Chondrocyte (in vitro differentiated cells): ENCODE measurements around the gene CLEC16A. TPM values are rescaled to one million over a fixed set of nuclear protein-coding genes. Genes with fewer than 3 reads are reported as not detected.

ENCODE experiments used
- DNase-seq: peaks from one replicate; pipeline ENCODE4 v3.0.0; 2021; ENCODE audit warnings: mixed read lengths, low spot score
- H3K27ac Mint-ChIP-seq: one replicate; pipeline ENCODE4 v1.8.0; 2021; ENCODE audit warnings: mild to moderate bottlenecking, moderate library complexity, mixed read lengths; ENCODE audit not compliant: unreplicated experiment
- H3K27me3 Mint-ChIP-seq: 2 replicates; pipeline ENCODE4 v1.8.0; 2021; ENCODE audit warnings: low read depth, mixed read lengths
- H3K36me3 Mint-ChIP-seq: 2 replicates; pipeline ENCODE4 v1.8.0; 2021; ENCODE audit warnings: low read depth, mixed read lengths
- H3K4me1 Mint-ChIP-seq: 2 replicates; pipeline ENCODE4 v1.8.0; 2021; ENCODE audit warnings: low read depth, mild to moderate bottlenecking, mixed read lengths
- H3K4me3 Mint-ChIP-seq: one replicate; pipeline ENCODE4 v1.8.0; 2021; ENCODE audit warnings: mild to moderate bottlenecking, moderate library complexity, mixed read lengths; ENCODE audit not compliant: unreplicated experiment
- H3K9me3 Mint-ChIP-seq: 2 replicates; pipeline ENCODE4 v1.8.0; 2021; ENCODE audit warnings: low read depth, mixed read lengths
- CTCF ChIP-seq: fragments of 200-600 bp; sonication (generic); IDR thresholded peaks from 2 replicates; pipeline ENCODE4 v1.5.0; 2021; ENCODE audit warnings: antibody characterized with exemption, mild to moderate bottlenecking, moderate library complexity
- total RNA-seq: library from RNA; stranded (reverse); gene quantifications from 3 replicates; pipeline ENCODE4 v1.2.1, GENCODE V29; 2021

Gene CLEC16A
- total RNA-seq, 1 donor from 2014 or later: 17.9 TPM

GRCh38 chr16:11138769-11139325 is 194.5 kb downstream of the CLEC16A start:
- Mint-ChIP-seq H3K4me3 (no peak overlapping the region), H3K9me3 (no peaks in the 10 kb centered on the region), H3K4me1 (peaks cover 67% of the 10 kb centered on the region), H3K36me3 (no peaks in the 10 kb centered on the region), H3K27ac (peak overlapping the region; percentile 74), H3K27me3 (no peaks in the 10 kb centered on the region)
- peak; percentile 37 for DNase-seq
- TF ChIP-seq CTCF: no peak

DNA sequence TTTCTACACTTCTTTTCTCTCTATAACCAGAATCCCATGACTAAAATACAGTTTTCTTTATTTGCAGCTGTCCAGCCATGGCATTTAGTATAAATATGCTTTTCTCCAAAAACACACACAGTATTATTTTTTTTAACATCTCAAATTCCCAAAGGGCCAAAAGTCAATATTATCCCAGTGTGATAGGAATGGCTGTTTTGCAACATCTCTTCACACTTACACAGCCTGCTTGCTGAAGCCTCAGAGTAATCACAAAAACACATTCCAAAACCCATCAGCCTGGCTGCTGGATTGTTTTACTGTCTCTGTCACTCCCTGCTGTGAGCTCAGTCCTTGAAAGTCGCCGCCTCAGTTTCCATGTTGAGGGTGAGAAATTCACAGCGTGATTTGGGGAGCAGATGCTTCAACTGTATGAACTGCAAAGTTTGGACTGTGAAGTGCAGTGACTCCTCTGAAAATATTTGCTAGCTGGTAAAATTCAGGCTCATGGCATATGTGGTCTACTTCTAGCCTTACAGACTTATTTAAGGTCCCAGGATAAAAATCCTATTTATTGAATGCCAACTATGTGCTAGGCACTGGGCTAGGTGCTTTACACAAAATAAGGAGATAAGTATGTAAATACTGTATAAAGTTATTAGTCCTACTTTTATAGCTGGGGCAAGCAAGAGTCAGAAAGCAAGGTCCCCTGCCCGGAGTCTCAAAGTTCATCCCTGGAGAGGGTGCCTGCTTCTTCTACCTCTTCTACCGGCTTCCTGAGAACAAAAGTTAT is 195.1 kb downstream of the CLEC16A start:
- peak; percentile 7 for DNase-seq
- Mint-ChIP-seq H3K27me3 (no peaks in the 10 kb centered on the region), H3K4me3 (no peak overlapping the region), H3K9me3 (no peaks in the 10 kb centered on the region), H3K36me3 (peaks cover 2% of the 10 kb centered on the region), H3K27ac (peak overlapping the region; percentile 76), H3K4me1 (peaks cover 60% of the 10 kb centered on the region)
- TF ChIP-seq CTCF: no peak

DNA sequence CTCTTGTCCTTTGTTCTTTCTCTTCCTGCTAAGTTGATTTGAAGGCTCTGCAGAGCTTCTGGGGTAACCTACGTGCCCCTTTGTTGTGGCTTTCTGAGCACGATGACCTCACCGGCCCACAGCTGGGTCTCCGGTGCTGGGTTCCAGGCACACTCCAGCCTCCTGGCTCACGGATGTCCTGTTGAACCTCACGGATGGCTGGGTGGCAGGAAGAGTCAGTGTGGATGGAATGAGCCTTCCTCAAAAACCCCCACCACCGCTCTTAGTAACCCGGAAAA is 195.7 kb downstream of the CLEC16A start:
- TF ChIP-seq CTCF: no peak
- no peak overlapping the region for H3K4me3 Mint-ChIP-seq
- no peaks in the 10 kb centered on the region for H3K27me3 Mint-ChIP-seq
- H3K36me3 Mint-ChIP-seq: peaks cover 2% of the 10 kb centered on the region
- H3K27ac Mint-ChIP-seq: peak overlapping the region; percentile 76
- H3K4me1 Mint-ChIP-seq: peaks cover 55% of the 10 kb centered on the region
- no peaks in the 10 kb centered on the region for H3K9me3 Mint-ChIP-seq
- DNase-seq: peak; percentile 47

GRCh38 chr16:11140466-11140865 is 196.1 kb downstream of the CLEC16A start:
- Mint-ChIP-seq H3K27ac (no peak overlapping the region), H3K4me3 (no peak overlapping the region), H3K36me3 (peaks cover 2% of the 10 kb centered on the region), H3K27me3 (no peaks in the 10 kb centered on the region), H3K9me3 (no peaks in the 10 kb centered on the region), H3K4me1 (peaks cover 50% of the 10 kb centered on the region)
- no peak for TF ChIP-seq CTCF
- DNase-seq: peak; percentile 57

DNA sequence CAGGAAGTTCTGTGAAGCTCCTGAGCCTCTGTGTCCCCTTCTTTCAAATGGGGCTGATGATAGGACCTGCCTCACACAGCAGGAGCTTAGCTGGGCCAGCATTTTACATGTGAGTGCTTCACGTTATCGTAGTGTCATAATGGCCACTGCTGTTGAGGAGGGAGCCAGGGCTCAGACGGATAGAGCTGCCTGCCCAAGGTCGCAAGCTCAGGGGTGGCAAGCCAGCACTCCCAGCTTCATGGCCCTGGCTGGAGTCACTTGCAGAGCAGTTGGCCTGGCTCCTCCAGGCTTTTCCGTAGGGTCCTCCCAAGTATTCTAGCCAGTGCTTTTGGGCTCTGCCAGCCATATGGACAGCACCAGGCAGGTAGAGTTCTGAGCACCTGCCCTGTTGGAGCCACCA is 196.5 kb downstream of the CLEC16A start:
- H3K4me1 Mint-ChIP-seq: peaks cover 46% of the 10 kb centered on the region
- no peak overlapping the region for H3K4me3 Mint-ChIP-seq
- DNase-seq: peak; percentile 50
- TF ChIP-seq CTCF: no peak
- no peak overlapping the region for H3K27ac Mint-ChIP-seq
- H3K27me3 Mint-ChIP-seq: no peaks in the 10 kb centered on the region
- H3K36me3 Mint-ChIP-seq: peaks cover 6% of the 10 kb centered on the region
- H3K9me3 Mint-ChIP-seq: no peaks in the 10 kb centered on the region
